OCI-LY1 (cell line): ENCODE results near the gene VGLL1.

Source experiments
- CTCF ChIP-seq: fragments of 200-600 bp; sonication (generic), shearing (Covaris generic); IDR thresholded peaks from 2 replicates; pipeline ENCODE4 v1.5.1; 2017; ENCODE audit warnings: mild to moderate bottlenecking, antibody characterized with exemption, low read length, moderate library complexity, mixed read lengths
- EZH2 ChIP-seq: fragments of 200-600 bp; sonication (generic), shearing (Covaris generic); IDR thresholded peaks from 2 replicates; pipeline ENCODE4 v1.8.0; 2017; ENCODE audit warnings: borderline replicate concordance, mixed run types, mild to moderate bottlenecking, antibody characterized with exemption, low read length, moderate library complexity, mixed read lengths

GRCh38 chrX:136495043-136495442 is 37.0 kb upstream of the VGLL1 start:
- TF ChIP-seq CTCF (no peak), EZH2 (no peak)
